ENCODE data around the gene OR2B6. TPM values are rescaled to one million over a fixed set of nuclear protein-coding genes. Genes with fewer than 3 reads are reported as not detected.

The OR2B6 gene
- total and polyA plus RNA-seq, 8 donors: not detected

GRCh38 chr6:27948237-27948636, 8.8 kb upstream of the OR2B6 start:
- TF ChIP-seq EP300 (IDR thresholded peaks at IDR 0.05): no peak
- no peak for TF ChIP-seq POLR2AphosphoS5 (IDR thresholded peaks at IDR 0.05)
- no peak for TF ChIP-seq CTCF (IDR thresholded peaks at IDR 0.05)
- TF ChIP-seq POLR2A (IDR thresholded peaks at IDR 0.05): no peak
- Histone ChIP-seq H3K4me3 (no peak overlapping the region), H3K36me3 (no peaks in the 10 kb centered on the region), H3K4me1 (no peaks in the 10 kb centered on the region), H3K9me3 (no peaks in the 10 kb centered on the region), H3K27ac (no peak overlapping the region), H3K27me3 (peaks cover 0 to 9% (median 0%) of the 10 kb centered on the region in 3 donors)
- DNase-seq: no peak
- intact Hi-C loops (cut with DNase I; ENCODE audit: low total_unique reads): no loop called here
- 77 to 83% (median 81%) methylated on average over 1 of the region's 1 CpG for WGBS, 5 donors

GRCh38 chr6:27951040-27951439, 6.0 kb upstream of the OR2B6 start:
- DNase-seq: no peak
- Histone ChIP-seq H3K27me3 (peaks cover 0 to 17% (median 0%) of the 10 kb centered on the region in 3 donors), H3K27ac (no peak overlapping the region), H3K9me3 (no peaks in the 10 kb centered on the region), H3K4me3 (no peak overlapping the region), H3K36me3 (no peaks in the 10 kb centered on the region), H3K4me1 (no peaks in the 10 kb centered on the region)
- intact Hi-C loops (cut with DNase I; ENCODE audit: low total_unique reads): no loop called here
- TF ChIP-seq CTCF (IDR thresholded peaks at IDR 0.05): no peak
- WGBS, 5 donors: 43 to 61% (median 51%) methylated on average over 1 of the region's 1 CpG

GRCh38 chr6:27957516-27957915, 475 bp downstream of the OR2B6 start:
- intact Hi-C loops (cut with DNase I; ENCODE audit: low total_unique reads): no loop called here
- TF ChIP-seq POLR2A (IDR thresholded peaks at IDR 0.05): no peak
- no peak for TF ChIP-seq CTCF (IDR thresholded peaks at IDR 0.05)
- no peak for TF ChIP-seq EP300 (IDR thresholded peaks at IDR 0.05)
- no peak for TF ChIP-seq POLR2AphosphoS5 (IDR thresholded peaks at IDR 0.05)
- Histone ChIP-seq H3K4me3 (no peak overlapping the region), H3K9me3 (no peaks in the 10 kb centered on the region), H3K36me3 (no peaks in the 10 kb centered on the region), H3K4me1 (no peaks in the 10 kb centered on the region), H3K27me3 (peaks cover 0 to 20% (median 3%) of the 10 kb centered on the region in 3 donors), H3K27ac (no peak overlapping the region)
- DNase-seq: no peak
- 47 to 74% (median 69%) methylated on average over 4 of the region's 4 CpGs for WGBS, 5 donors

- Histone ChIP-seq H3K36me3 (no peaks in the 10 kb centered on the region), H3K27ac (no peak overlapping the region), H3K4me3 (no peak overlapping the region), H3K27me3 (peaks cover 0 to 9% (median 0%) of the 10 kb centered on the region in 3 donors), H3K4me1 (no peaks in the 10 kb centered on the region), H3K9me3 (peaks cover 0 to 13% (median 5%) of the 10 kb centered on the region in 4 donors)
- DNase-seq: no peak
- intact Hi-C loops (cut with DNase I; ENCODE audit: low total_unique reads): no loop called here
- no peak for TF ChIP-seq CTCF (IDR thresholded peaks at IDR 0.05)
- no peak for TF ChIP-seq POLR2A (IDR thresholded peaks at IDR 0.05)
- TF ChIP-seq POLR2AphosphoS5 (IDR thresholded peaks at IDR 0.05): no peak
- TF ChIP-seq EP300 (IDR thresholded peaks at IDR 0.05): no peak
- WGBS, 5 donors: 69 to 87% (median 83%) methylated on average over 3 of the region's 3 CpGs
Observed at GRCh38 chr6:27962506-27962905, 5.5 kb downstream of the OR2B6 start.

All from stomach (tissue), 9 donors.